HG02970 (cell line): ENCODE results near the gene DISC1.
"Not testable (repeated sequence)": the region's sequence is repeated elsewhere in the genome, so short reads cannot be mapped to it uniquely, and the experiment has no call there.

Experiments used
- ATAC-seq: cut with Tn5 transposase; IDR thresholded peaks from one replicate; pipeline ENCODE4 v1.9.1; 2021; ENCODE audit warnings: mild to moderate bottlenecking, moderate library complexity, moderate number of reproducible peaks; ENCODE audit not compliant: unreplicated experiment, low FRiP score

Gene DISC1

DNA sequence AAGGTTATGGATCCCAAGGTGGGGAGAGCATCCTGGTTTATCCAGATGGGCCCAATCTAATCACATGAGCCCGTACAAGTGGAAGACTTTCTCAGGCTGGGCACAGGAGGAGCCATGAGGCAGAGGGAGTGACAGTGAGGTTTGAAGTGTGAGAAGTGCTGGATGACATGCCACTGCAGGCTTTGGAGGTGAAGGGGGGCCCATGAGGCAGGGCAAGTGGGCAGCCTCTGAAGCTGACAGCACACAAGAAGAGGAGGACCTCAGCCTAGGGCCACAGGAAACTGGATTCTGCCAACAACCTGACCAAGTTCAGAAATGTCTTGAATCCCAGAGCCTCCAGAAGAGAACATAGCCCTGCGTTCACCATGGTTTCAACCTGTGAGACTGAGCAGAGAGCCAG lies 311.6 kb downstream of the DISC1 start:
- ATAC-seq = no peak

DNA sequence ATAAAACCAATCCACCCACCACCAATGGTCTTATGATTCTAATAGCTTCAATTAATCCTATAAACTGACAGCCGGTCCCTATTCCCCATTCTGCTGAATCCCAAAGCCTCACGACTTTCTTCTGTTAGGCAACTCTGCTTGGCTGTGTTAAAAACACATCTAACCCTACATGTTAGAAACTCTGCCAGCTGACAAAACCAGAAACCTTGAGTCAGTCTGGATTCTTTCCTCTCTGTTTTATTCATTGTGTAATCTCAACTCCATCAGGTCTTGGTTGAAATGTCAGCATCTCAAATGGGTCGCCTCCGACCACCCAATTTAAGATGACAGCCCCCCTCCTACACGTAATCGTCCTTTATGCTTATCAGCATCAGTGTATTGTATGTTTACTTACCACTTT lies 312.1 kb downstream of the DISC1 start:
- ATAC-seq = no peak

DNA sequence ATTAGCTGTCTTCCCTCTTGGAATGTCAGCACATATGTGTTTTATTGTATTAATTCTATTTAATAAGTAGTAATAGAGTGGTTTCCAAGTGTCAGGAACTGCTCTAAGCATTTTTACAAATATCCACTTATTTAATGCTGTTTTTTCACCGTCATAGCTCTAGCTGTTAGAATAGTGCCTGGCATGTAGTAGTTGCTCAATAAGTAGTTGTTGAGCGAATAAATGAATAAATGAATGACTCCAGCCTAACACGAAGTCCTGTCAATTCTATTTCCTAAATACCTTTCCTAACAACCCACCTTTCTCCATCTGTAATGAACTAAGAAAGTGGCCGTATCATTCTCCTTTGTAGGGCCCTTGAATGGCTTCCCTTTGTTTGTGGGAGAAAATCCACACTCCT lies 312.5 kb downstream of the DISC1 start:
- no peak for ATAC-seq

DNA sequence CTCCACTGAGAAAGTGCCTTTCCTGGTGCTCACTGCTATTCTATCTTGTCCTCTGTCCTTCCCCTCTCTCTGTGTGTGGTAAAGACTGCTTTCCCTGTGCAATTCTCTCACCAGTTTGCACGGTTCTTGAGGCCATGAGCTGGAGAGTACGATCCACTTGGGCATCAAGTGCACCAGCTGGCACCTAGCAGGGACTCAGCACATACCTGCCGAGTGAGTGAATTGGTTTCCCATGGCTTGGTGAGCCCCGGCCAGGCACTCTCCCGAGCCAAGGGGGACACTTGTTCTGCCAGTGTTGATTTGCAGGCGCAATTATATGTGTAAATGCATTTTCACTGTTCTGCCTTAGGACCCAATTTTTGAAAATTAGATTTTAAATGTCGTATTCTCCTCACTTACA lies 313.5 kb downstream of the DISC1 start:
- ATAC-seq = no peak

DNA sequence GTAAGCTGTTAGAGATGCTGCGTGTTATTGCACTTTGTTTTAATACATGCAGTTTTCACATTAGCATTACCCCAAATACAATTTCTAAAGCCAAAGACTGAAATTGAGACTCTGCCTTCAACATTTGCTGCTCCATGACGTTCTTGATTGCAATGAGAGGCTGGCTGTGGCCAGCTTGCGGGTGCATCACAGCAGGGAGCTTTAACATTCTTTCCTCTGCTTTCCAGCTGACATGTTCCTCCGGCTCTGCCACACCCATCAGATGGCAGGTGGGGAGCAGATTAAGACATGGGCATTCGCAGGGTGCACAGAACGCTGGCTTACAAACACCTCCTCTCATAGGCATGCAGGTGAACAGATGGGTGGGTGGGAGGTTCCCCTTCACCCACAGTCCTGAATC lies 314.1 kb downstream of the DISC1 start:
- ATAC-seq = no peak

DNA sequence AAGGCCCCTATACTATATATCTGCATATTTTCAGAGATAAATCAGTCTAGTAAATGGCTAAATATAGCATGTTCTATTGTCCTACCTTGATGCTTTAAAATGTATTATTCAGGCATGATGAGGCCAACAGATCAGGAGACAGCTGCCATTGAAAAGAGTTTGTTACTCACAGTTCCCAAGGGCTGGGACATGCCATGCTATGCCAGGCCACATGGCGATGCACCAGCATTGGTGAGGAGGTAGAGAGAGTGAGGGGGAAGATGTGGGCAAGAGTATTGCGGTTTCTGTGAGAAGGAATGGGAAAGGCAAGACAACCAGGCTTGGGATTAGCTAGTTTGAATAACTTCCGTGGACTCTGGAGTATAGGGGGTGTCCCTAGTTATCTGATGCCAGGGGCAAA lies 316.5 kb downstream of the DISC1 start:
- no peak for ATAC-seq

DNA sequence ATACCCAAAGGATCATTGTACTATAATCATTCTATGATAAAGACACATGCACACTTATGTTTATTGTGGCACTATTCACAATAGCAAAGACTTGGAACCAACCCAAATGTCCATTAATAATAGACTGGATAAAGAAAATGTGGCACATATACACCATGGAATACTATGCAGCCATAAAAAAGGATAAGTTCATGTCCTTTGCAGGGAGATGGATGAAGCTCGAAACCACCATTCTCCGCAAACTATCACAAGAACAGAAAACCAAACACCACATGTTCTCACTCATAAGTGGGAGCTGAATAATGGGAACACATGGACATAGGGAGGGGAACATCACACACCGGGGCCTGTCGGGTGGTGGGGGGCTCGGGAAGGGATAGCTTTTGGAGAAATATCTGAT lies 321.5 kb downstream of the DISC1 start:
- ATAC-seq = not testable (repeated sequence)

DNA sequence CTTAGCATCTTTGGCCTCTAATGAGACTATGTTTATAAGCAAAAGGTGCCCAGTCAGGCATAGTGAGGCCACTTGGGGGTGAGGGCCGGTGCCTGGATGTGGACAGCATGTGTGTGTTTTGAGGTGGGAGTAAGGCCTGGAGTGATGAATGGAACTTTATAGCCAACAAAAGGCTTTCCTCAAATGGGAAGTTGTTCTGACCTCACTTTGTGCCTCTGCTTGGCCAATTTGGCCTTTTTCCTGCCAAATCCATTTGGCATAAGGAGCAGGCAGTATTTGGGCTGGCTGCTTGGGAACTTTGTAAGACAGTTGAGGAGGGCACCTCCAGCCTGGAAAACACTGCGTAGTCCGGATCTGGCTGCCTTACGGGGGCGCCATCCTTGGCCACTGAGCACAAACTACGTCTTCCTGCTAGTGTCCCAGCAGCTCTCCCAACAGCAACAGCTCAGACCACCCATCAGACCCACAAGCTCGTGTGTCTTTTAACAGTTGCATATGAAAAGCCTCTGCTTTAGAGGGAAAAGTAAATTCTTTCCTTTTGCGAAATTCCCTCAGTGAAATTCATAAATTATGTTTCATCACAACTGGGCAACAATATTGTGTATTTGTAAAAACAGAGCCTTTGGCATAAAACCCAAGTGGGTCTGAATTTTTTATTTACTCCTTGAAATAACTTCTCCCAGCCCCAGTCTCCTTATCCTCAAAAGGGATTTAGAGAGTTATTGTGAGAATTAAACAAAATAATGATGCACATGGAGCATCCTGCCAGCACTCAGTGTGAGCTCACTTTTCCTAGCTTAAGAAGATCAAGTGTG lies 322.9 kb downstream of the DISC1 start:
- ATAC-seq = no peak

DNA sequence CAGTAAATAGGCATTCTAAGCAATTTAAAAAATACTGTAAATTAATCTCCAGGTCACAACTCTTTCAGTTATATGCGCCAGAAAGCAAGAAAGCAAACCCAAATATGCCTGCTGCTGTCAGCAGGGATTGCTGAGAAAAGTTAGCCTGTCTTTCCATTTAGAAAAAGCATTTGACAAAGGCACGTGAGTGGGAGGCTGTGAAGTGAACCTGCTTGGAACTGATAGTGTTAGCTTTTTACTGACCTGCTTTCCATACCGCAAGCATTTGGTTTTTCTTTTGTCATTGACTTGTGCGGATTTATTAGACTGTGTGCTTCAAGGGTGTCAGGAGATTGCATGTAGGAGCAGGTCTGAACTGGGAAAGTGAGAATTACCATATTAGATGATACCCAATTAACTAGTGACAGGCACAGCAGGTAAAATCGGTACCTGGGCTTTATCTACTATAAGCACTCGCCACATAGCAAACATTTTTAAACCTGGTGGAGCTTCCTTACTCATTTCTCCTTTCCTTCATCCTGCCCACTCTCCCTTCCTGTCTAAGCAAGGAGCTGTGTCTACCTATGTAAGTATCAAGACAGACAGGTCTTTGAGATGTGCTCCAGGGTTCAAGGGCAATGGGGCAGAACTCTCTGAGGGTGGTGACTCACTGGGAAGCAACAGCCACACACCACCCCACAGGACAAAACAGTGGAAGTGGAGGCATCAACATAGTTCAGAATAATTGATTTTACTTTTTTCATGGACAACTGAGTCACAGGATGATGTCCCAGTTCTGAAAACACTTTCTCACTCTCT lies 323.9 kb downstream of the DISC1 start:
- ATAC-seq = no peak

DNA sequence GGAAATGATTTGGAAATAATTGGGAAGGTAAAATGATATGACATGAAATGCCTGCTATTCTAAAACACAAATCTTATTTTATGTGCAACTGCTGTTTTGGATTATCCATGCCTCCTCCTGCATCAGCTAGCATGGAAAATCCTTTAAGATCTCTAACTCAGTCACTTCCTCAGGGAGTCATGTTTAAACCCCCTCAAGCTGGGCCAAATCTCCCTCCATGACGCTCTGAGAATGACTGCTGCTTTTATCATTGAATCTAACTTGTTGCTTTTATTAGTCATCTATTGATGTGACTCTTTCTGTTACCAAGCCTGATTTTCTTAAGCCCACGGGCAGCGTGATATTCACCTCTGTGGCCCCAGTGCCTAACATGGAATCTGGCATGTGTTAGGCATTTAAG lies 324.8 kb downstream of the DISC1 start:
- no peak for ATAC-seq

DNA sequence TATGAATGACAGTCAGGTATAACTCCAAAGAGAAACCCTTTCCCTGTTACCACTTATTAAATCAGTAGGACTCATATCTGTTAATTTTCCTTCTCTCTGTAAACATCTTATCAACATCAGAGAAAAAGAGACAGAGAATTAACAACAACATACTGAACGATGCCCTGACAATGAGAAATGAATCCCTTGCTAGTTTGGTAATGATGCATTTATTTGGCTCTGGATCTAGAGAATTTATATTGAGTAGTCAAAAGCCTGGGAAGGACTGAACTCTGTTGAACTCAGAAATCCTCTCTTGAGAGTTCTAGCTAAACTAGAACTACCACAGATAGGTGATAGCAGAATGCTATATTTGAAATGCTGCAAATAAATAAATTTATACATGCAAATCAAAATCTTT lies 325.6 kb downstream of the DISC1 start:
- no peak for ATAC-seq

DNA sequence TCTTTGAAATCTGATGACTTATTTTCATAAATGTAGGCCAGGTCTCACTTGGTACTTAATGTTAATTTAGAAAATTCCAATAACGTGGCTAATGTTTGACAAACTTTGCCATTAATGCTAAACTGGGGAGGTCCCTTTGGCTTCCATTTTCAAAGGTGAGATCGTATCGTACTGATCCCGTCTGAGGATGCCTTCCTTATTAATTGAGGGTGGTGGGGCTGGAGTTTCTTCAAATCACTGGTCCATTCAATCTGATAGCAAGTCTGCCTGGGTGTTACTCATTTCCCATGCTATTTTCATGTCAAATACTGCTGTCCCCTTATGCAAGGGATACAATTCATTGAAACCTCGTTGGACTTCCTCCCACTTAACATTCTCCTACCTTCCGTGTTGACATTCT lies 327.1 kb downstream of the DISC1 start:
- no peak for ATAC-seq

DNA sequence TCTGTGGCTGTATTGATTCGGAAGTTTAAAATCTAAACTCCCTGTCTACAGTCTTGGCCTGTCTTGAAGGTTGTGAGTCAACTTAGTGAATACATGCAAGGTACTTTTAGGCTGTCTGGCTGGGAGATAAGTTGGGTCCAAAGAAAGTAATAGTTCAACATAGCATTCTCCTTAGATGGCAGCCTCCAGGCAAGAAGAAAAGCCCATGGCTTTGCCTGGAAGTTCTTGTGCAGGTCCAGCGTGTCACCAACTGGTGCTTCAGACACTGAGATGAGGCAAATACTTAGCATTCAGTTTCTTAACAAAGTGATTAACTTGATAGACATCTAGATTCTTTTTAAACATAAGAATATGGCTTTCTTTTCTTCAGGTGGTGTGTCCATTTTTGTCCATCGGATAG lies 328.2 kb downstream of the DISC1 start:
- no peak for ATAC-seq

DNA sequence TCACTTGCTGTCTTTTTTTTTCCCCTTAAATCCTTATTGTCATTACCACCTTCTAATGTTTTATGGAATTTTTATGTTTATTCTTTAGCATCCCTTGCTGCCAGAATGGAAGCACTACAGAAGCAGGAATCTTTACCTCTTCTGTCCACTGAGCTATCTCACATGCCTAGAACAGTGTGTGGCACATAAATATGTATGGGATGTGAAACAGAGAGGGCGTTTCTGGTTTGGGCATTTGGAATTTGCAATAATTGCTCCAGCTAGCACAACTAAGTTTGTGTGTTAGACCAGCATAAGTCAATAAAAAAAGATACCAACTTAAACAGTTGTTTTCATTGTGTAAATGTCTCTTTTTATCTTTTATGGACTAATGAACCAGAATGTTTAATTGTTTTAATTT lies 330.8 kb downstream of the DISC1 start:
- no peak for ATAC-seq

DNA sequence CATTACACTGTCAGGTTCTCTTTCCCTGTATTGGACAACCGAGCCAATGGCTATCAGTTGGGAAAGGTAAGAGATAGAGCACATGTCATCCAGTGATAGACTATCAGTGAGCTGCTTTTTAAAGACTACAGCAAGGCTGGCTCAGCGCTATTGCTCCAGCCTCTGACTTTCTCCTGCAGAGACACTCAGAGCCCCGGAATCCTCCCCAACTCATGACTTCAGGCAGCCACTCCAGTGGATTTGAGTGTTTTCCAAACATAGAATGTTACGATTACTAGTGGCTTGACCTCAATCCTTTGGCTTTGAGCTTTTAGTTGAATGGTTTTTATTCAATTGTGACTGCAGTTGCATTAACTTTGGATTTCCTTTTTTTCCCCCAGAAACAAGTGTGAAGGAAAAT lies 331.9 kb downstream of the DISC1 start:
- no peak for ATAC-seq

DNA sequence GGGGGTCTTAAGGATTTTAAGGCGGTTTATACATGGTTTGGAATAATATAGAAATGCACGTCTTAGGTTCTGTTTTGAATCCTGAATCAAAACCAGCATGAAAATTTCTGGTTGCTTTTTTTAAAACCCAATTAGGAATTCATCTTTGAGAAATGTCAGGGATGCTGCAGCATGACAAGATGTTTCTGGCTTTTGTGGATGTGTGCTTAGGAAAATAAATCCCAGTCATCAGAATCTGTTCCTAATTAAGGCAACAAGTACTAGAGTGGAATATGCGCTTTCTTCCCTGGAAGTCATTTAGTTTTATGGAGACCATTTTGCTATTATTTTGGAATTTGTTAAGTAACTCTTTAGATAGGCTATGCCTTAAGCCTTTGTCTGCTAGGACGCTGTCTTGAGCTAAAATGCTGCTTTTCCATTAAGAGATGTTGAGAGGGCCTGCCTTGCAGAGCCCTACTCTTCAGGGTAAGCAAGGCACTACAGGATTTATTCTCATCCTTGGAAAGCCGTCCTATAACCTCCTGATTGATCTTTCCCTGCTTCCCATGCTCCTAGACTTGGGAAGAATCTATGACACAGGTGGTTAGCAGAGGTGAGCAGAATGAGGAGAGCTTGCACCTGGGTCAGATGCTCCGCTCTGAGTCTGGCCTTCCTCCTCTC lies 332.8 kb downstream of the DISC1 start:
- ATAC-seq = no peak

DNA sequence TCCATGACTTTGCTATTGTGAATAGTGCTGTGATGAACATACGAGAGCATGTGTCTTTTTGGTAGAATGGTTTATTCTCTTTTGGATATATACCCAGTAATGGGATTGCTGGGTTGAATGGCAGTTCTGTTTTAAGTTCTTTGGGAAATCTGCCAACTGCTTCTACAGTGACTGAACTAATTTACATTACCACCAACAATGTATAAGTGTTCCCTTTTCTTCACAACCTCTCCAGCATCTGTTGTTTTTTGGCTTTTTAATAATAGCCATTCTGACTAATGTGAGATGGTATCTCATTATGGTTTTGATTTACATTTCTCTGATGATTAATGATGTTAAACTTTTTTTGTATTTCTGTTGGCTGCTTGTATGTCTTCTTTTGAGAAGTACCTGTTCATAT lies 335.2 kb downstream of the DISC1 start:
- ATAC-seq = not testable (repeated sequence)

DNA sequence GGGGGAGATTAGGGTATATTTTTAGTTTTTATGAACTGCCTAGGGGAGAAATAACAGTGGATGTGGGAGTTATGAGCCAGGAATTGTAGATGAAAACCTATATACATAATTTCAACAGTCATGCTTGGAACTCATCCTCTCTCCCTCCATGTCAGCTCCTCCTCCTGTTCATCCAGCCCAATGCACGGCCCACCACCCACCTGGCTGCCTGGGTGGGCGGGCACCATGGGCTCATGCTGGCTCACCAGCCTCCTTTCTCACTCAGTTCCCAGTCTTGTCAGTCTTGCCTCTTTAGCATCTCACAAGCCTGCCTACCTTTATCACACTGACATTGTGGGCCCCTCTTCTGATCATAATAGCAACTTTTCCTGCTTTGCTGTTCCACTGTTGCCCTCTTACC lies 336.0 kb downstream of the DISC1 start:
- no peak for ATAC-seq

DNA sequence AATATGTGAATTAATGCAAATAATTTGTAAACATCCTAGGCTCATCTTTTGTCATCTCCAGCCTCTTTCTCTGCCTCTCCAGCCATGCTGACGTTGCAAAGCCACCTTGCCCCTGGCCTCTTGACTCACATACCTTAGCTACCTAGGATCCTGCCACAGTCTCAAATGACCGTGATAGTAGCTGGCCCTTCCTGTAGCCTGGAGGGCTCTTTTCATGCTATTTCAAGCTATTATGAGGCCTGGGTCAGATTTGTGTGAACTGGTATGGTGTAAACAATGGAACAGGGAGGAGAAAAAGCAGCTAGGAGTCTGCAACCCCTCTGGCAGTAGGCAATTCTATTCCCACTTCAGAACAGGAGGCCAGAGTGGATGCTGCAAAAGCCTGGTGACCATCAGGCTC lies 337.7 kb downstream of the DISC1 start:
- ATAC-seq = no peak

DNA sequence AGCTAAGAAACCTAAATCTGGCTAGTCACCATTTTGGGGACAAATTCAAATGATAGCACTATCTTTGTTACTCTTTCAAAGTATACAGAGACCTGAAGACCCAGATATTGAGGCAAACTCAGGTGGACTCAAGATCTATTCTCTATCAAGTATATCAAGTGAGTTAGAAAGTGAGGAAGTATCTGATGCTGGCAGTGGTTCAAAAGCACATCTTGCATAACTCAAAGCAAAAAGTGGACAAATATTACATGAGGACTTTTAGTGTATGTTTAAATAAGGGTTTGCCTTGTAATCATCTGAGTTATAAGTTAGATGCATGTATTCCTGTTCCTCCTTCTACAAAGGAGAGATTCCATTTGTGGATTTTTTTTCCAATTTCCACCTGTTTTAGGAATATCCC lies 338.4 kb downstream of the DISC1 start:
- ATAC-seq = no peak

DNA sequence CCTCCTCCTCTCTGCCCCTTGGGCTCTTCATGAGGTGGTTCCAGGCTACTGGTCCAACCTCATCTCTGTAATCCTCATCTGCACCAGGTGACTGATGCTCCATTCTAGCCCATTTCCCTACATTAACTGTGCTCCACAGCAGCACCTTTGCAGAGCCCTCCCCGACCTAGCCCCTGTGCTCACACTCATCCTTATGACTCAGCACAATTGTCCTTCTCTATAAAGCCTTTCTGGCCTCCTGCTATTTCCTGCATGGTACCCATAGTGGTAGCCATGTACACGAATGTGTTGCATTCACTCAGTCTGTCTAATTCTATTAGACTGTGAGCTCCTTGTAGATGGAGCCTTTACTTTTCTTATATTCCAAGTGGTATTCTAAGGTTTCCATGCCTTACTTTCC lies 339.0 kb downstream of the DISC1 start:
- ATAC-seq = no peak
